Heart right ventricle (tissue), 16 donors: ENCODE results near the gene TUBG2. TPM values are rescaled to one million over a fixed set of nuclear protein-coding genes. Genes with fewer than 3 reads are reported as not detected.
A peak's percentile ranks its signal among the peaks of the same experiment; 100 is the strongest.

Experiments used
- ATAC-seq, 8 donors: fragments of 200-7000 bp; cut with Tn5 transposase; one replicate each; pipeline ENCODE4 v1.9.1; 2020; ENCODE audit warnings: mild to moderate bottlenecking in 8 of 8, moderate library complexity in 8 of 8, moderate number of reproducible peaks in 1 of 8
- DNase-seq, 2 donors: peaks; one replicate each; pipeline ENCODE4 v3.0.0-alpha.2; 2020
- H3K27ac ChIP-seq, 10 donors: fragments of 200-600 bp; sonication (generic) in 2 of 10; one replicate each; pipeline versions ENCODE4 v1.5.0 to v1.8.0; 2020 to 2022; ENCODE audit warnings: mild to moderate bottlenecking in 3 of 10
- H3K27me3 ChIP-seq, 7 donors: fragments of 200-600 bp; one replicate each; pipeline ENCODE4 v1.8.0; 2021 to 2022; ENCODE audit warnings: mild to moderate bottlenecking in 2 of 7
- H3K36me3 ChIP-seq, 9 donors: fragments of 200-600 bp; sonication (generic) in 1 of 9; one replicate each; pipeline versions ENCODE4 v1.5.0 to v1.8.0; 2020 to 2022; ENCODE audit warnings: mild to moderate bottlenecking in 2 of 9
- H3K4me1 ChIP-seq, 9 donors: fragments of 200-600 bp; sonication (generic) in 1 of 9; one replicate each; pipeline versions ENCODE4 v1.5.0 to v1.8.0; 2020 to 2022; ENCODE audit warnings: mild to moderate bottlenecking in 4 of 9
- H3K4me3 ChIP-seq, 10 donors: fragments of 200-600 bp; sonication (generic) in 2 of 10; one replicate each; pipeline versions ENCODE4 v1.5.0 to v1.8.0; 2020 to 2022; ENCODE audit warnings: mild to moderate bottlenecking in 7 of 10, moderate library complexity in 2 of 10
- H3K9me3 ChIP-seq, 11 donors: fragments of 200-600 bp in 10 of 11; sonication (generic) in 2 of 11; one replicate each; pipeline versions ENCODE4 v1.5.0 to v1.8.0; 2013 to 2022; ENCODE audit warnings: mild to moderate bottlenecking in 2 of 11, control low read depth in 1 of 11, moderate library complexity in 1 of 11
- CTCF ChIP-seq, 9 donors: fragments of 200-600 bp; sonication (generic) in 2 of 9; IDR thresholded peaks; one replicate each; pipeline versions ENCODE4 v1.5.0 to v1.8.0; 2021 to 2022; ENCODE audit warnings: antibody characterized with exemption in 9 of 9, mild to moderate bottlenecking in 5 of 9, moderate library complexity in 1 of 9
- WGBS, 2 donors: extraction: QIAGEN DNeasy Blood & Tissue Kit; methylation state at CpG; one replicate each; pipeline ENCODE4 v1.1.7; 2013; ENCODE audit warnings: inconsistent platforms in 1 of 2; 5-methylcytosine and 5-hydroxymethylcytosine counted together
- intact Hi-C, 10 donors: fragments of 100-400 bp; cut with DNase I; formaldehyde crosslinking; loops; one replicate each; pipeline versions ENCODE4 v1.11.1 to v1.14.2; 2022
- polyA plus RNA-seq, 2 donors: library from polyadenylated mRNA; stranded (reverse); fragments of 200-250 nt; gene quantifications; one replicate each; pipeline ENCODE4 v1.2.3, GENCODE V29; 2013
- total RNA-seq, 10 donors: library from RNA; stranded (reverse); fragmentation: NEBNext Ultra II Directional in 3 of 10; extraction: Animal tissue kit (Norgen Biotek cat#: 25700) in 3 of 10; gene quantifications; one replicate each; pipeline versions ENCODE4 v1.2.1 to v1.2.4, GENCODE V29; 2021 to 2023
- donor health status: Arrhythmogenic right ventricular cardiomyopathy.
- donor health status: ischemic (EF 13 %, LVEDD 7.1; RV severe dilation, severe dysfunction).
- donor health status: healthy with polysubstance abuse.
- donor health status: DM: no; HTN: yes; CAD: no.
- donor health status: DM: no; HTN: no; CAD: no.
- donor health status: ischemic (EF 25% LVEDD 6.9; RV normal size, moderate dysfunction).
- donor health status: ischemic (EF 25% LVEDD 5.7; RV mildly dilated, moderate dysfunction).
- donor health status: healthy.
- donor health status: DM: yes; HTN: yes; CAD: no.
- donor health status: Ischemic cardiomyopathy.
- donor health status: ischemic (EF 35%, LVEDD 5.7; RV mildly dilated, moderate dysfunction).
- donor health status: nonischemic (EF 11% LVEDD 7.7; RV severe dilation, severe dysfunction).
- donor health status: DM: yes; HTN: yes; CAD: no.
- donor health status: PGD.
- donor health status: ischemic (EF 29% LVEDD 5.4; RV normal size, mild dysfunction).
- donor health status: nonischemic (EF 23%, LVEDD 6.1; RV moderate dilation, normal function).

The TUBG2 gene
- total and polyA plus RNA-seq, 12 donors: 9.8 to 21.3 (median 14.7) TPM

- no peak for ATAC-seq
- Histone ChIP-seq H3K27me3 (peaks cover 0 to 26% (median 0%) of the 10 kb centered on the region in 7 donors), H3K36me3 (peaks cover 0 to 74% (median 17%) of the 10 kb centered on the region in 9 donors), H3K27ac (no peak overlapping the region), H3K4me3 (no peak overlapping the region), H3K9me3 (no peaks in the 10 kb centered on the region), H3K4me1 (peaks cover 16 to 36% (median 26%) of the 10 kb centered on the region in 9 donors)
- TF ChIP-seq CTCF (IDR thresholded peaks at IDR 0.05): no peak
- intact Hi-C loops: loop anchor here in 3 of 10 donors (10.0 kb wide), 3 partner anchors 72 to 112 kb away; partner anchors contain the start of gene PSMC3IP (in 1 of the 3)
- no peak for DNase-seq
- WGBS, 2 donors: 78 to 81% methylated on average over 32 of the region's 32 CpGs
Observed at GRCh38 chr17:42686520-42687128, 27.5 kb downstream of the TUBG2 start.

GRCh38 chr17:42687707-42688320 is 28.7 kb downstream of the TUBG2 start:
- no peak overlapping the region for H3K27ac ChIP-seq
- peaks cover 0 to 86% (median 17%) of the 10 kb centered on the region in 9 donors for H3K36me3 ChIP-seq
- no peaks in the 10 kb centered on the region for H3K9me3 ChIP-seq
- ATAC-seq (no peak), DNase-seq (no peak)
- no peak for TF ChIP-seq CTCF (IDR thresholded peaks at IDR 0.05)
- 79 to 81% methylated on average over 27 of the region's 27 CpGs for WGBS, 2 donors
- intact Hi-C loops: loop anchor here in 3 of 10 donors (10.0 kb wide), 3 partner anchors 73 to 113 kb away; partner anchors contain the start of gene PSMC3IP (in 1 of the 3)
- H3K27me3 ChIP-seq: peaks cover 0 to 14% (median 0%) of the 10 kb centered on the region in 7 donors
- peaks cover 10 to 24% (median 15%) of the 10 kb centered on the region in 9 donors for H3K4me1 ChIP-seq
- no peak overlapping the region for H3K4me3 ChIP-seq

- Histone ChIP-seq H3K36me3 (peaks cover 0 to 100% (median 18%) of the 10 kb centered on the region in 9 donors), H3K4me3 (no peak overlapping the region), H3K27me3 (no peaks in the 10 kb centered on the region), H3K4me1 (peaks cover 0 to 11% (median 0%) of the 10 kb centered on the region in 9 donors), H3K9me3 (no peaks in the 10 kb centered on the region), H3K27ac (peak overlapping the region in 3 of 10 donors; percentile 31 to 69 (median 44))
- 55% methylated on average over 10 of the region's 10 CpGs for WGBS, 2 donors
- no peak for TF ChIP-seq CTCF (IDR thresholded peaks at IDR 0.05)
- DNase-seq: no peak
- intact Hi-C loops: no loop called here
- peak; percentile 18 to 84 (median 56) for ATAC-seq
Observed at GRCh38 chr17:42690596-42690995, 31.5 kb downstream of the TUBG2 start.

- DNase-seq: no peak
- peaks cover 0 to 11% (median 0%) of the 10 kb centered on the region in 9 donors for H3K4me1 ChIP-seq
Observed at GRCh38 chr17:42691021-42691545, 32.0 kb downstream of the TUBG2 start.

More at GRCh38 chr17:42691021-42691545, 32.0 kb downstream of the TUBG2 start:
- H3K4me3 ChIP-seq: no peak overlapping the region
- WGBS, 2 donors: 87 to 88% methylated on average over 12 of the region's 12 CpGs
- intact Hi-C loops: no loop called here
- H3K36me3 ChIP-seq: peaks cover 0 to 100% (median 20%) of the 10 kb centered on the region in 9 donors
- peak overlapping the region in 3 of 10 donors; percentile 31 to 69 (median 44) for H3K27ac ChIP-seq
- H3K9me3 ChIP-seq: no peaks in the 10 kb centered on the region
- ATAC-seq: peak in 2 of 8 donors; percentile 6 to 29
- H3K27me3 ChIP-seq: no peaks in the 10 kb centered on the region
- no peak for TF ChIP-seq CTCF (IDR thresholded peaks at IDR 0.05)
